HG03558 (cell line): ENCODE data around the gene PCGF5.
"Not testable (repeated sequence)": the region's sequence is repeated elsewhere in the genome, so short reads cannot be mapped to it uniquely, and the experiment has no call there.

Source experiments
- ATAC-seq: cut with Tn5 transposase; IDR thresholded peaks from one replicate; pipeline ENCODE4 v1.9.1; 2021; ENCODE audit warnings: moderate number of reproducible peaks; ENCODE audit not compliant: unreplicated experiment; ENCODE audit errors: extremely low read depth

PCGF5 gene

GRCh38 chr10:91316486-91316885 lies 96.0 kb downstream of the PCGF5 start:
- ATAC-seq, result no peak

GRCh38 chr10:91317541-91317940 lies 97.1 kb downstream of the PCGF5 start:
- ATAC-seq, result no peak

GRCh38 chr10:91319336-91319735 lies 98.9 kb downstream of the PCGF5 start:
- ATAC-seq, result no peak

GRCh38 chr10:91323293-91323905 lies 102.9 kb downstream of the PCGF5 start:
- ATAC-seq, result not testable (repeated sequence)

GRCh38 chr10:91328320-91328984 lies 108.0 kb downstream of the PCGF5 start:
- ATAC-seq, result no peak
